ENCODE data around the gene NPEPL1. TPM values are rescaled to one million over a fixed set of nuclear protein-coding genes. Genes with fewer than 3 reads are reported as not detected.

NPEPL1 gene
- total and polyA plus RNA-seq, 10 of the 15 experiments (the other 5 are each of a cell fraction or from before 2014, with no cell fraction given) = 0.08 to 21.3 (median 10.2) TPM

GRCh38 chr20:58652606-58653294, 39.9 kb upstream of the NPEPL1 start (continued):
- TF ChIP-seq NBN (IDR thresholded peaks at IDR 0.05) (peak; percentile 1; the same call in 1 of the 2 replicates), SIN3A (IDR thresholded peaks at IDR 0.05; ENCODE audit: low read depth, low read length) (0 out of 2 replicates have a peak, but pooled peaks have one; percentile 40), STAT3 (IDR thresholded peaks at IDR 0.05; ENCODE audit: low read depth, low read length) (no peak)

DNA sequence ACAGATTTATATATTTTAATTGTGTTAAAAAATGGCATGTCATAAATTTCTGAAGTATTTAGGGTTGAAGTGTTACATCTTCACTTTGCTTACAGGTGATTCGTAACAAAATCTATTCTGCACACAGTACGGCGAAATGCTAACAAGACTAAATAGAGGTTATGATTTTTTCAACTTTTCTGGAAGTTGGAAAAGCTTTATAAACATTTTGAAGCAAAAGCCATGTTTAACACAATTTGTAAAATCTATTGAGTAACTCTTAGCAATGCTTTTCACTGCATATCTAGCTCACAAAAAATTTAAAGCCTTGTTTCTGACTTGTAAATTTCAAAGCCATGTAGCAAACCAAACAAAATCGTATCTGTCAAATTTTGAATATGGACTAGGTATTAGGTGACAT, 38.3 kb upstream of the NPEPL1 start:
- POLR2A ChIA-PET = interaction anchor here (0.7 kb wide), 1 partner anchor 374 kb away, joined by 3 read pairs; no protein-coding TSS in a partner anchor
- Histone ChIP-seq H3K36me3 (ENCODE audit: control insufficient read depth in 2 of 2, insufficient read depth in 2 of 2, low read length in 1 of 2) (peaks cover 0 to 8% of the 10 kb centered on the region in 2 experiments; a peak in 2 of 4 replicates), H3K27me3 (replicated peaks in 1 of 2; ENCODE audit: control insufficient read depth in 2 of 2, insufficient read depth in 2 of 2, low read length in 1 of 2) (no peaks in the 10 kb centered on the region), H3K27ac (ENCODE audit: control insufficient read depth, insufficient read depth) (no peak overlapping the region), H3K4me3 (0 out of 2 replicates have a peak overlapping the region, but pooled peaks have one; percentile 14), H2AFZ (ENCODE audit: control insufficient read depth, low read depth, low read length) (no peak overlapping the region), H4K20me1 (ENCODE audit: control insufficient read depth, insufficient read depth) (no peaks in the 10 kb centered on the region), H3K9ac (ENCODE audit: control insufficient read depth, insufficient read depth, low read length) (no peak overlapping the region), H3K9me3 (replicated peaks; ENCODE audit: control insufficient read depth, insufficient read depth, low read length) (no peaks in the 10 kb centered on the region), H3K4me1 (ENCODE audit: control insufficient read depth, insufficient read depth, low read length) (peaks cover 5% of the 10 kb centered on the region), H3K4me2 (ENCODE audit: control insufficient read depth, insufficient read depth) (peak overlapping the region; percentile 49; the same call in 1 of the 2 replicates), H3K79me2 (ENCODE audit: control insufficient read depth, insufficient read depth, low read length) (peaks cover 84% of the 10 kb centered on the region)
- FAIRE-seq = no peak
- ATAC-seq = no peak
- DNase-seq (ENCODE audit: low read depth, low spot score) = no peak
- intact Hi-C loops (cut with micrococcal nuclease; ENCODE audit: unreplicated experiment) (loop anchor here (5.0 to 10.0 kb wide), 5 partner anchors 38 to 380 kb away; partner anchors contain the start of genes ATP5F1E, GNAS, GNAS-AS1 and NELFCD), in situ Hi-C loops (cut with MboI) (loop anchor here (10.0 to 25.0 kb wide), 3 partner anchors 260 to 1267 kb away; partner anchors contain the start of genes PRELID3B and RBM38)
- 91% methylated on average over 4 of the region's 4 CpGs for WGBS (ENCODE audit: insufficient coverage, insufficient replicate concordance, low lambda C conversion rate, missing lambda C conversion rate)
- no TSS peak for BruUV-seq (replicated peaks)
- CTCF ChIA-PET = interaction anchor here (1.1 kb wide), 1 partner anchor 15 kb away, joined by 4 read pairs; no protein-coding TSS in a partner anchor
- RAD21 ChIA-PET (ENCODE audit: unreplicated experiment) = interaction anchor here (0.5 to 1.3 kb wide), 2 partner anchors 195 to 327 kb away, joined by 3 to 5 read pairs; no protein-coding TSS in a partner anchor
- SMC1A ChIA-PET (ENCODE audit: uncharacterized antibody, unreplicated experiment) = interaction anchor here (1.2 to 1.3 kb wide), 2 partner anchors 10 to 15 kb away, joined by 3 read pairs; no protein-coding TSS in a partner anchor
- TF ChIP-seq IKZF1 (conservative IDR thresholded peaks at IDR 0.05) (no peak), GATAD2B (conservative IDR thresholded peaks at IDR 0.05; ENCODE audit: low read depth) (no peak), CUX1 (IDR thresholded peaks at IDR 0.05; ENCODE audit: insufficient replicate concordance, low read depth, low read length) (no peak), SPI1 (IDR thresholded peaks at IDR 0.05; ENCODE audit: borderline replicate concordance, insufficient read depth, low read depth, low read length) (no peak), RCOR1 (conservative IDR thresholded peaks at IDR 0.05; ENCODE audit: low read depth, low read length) (no peak)
- TF ChIP-seq, protein P1, sequence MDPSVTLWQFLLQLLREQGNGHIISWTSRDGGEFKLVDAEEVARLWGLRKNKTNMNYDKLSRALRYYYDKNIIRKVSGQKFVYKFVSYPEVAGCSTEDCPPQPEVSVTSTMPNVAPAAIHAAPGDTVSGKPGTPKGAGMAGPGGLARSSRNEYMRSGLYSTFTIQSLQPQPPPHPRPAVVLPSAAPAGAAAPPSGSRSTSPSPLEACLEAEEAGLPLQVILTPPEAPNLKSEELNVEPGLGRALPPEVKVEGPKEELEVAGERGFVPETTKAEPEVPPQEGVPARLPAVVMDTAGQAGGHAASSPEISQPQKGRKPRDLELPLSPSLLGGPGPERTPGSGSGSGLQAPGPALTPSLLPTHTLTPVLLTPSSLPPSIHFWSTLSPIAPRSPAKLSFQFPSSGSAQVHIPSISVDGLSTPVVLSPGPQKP (IDR thresholded peaks at IDR 0.05; ENCODE audit: low read depth, low read length) = no peak
- TF ChIP-seq, protein P2, sequence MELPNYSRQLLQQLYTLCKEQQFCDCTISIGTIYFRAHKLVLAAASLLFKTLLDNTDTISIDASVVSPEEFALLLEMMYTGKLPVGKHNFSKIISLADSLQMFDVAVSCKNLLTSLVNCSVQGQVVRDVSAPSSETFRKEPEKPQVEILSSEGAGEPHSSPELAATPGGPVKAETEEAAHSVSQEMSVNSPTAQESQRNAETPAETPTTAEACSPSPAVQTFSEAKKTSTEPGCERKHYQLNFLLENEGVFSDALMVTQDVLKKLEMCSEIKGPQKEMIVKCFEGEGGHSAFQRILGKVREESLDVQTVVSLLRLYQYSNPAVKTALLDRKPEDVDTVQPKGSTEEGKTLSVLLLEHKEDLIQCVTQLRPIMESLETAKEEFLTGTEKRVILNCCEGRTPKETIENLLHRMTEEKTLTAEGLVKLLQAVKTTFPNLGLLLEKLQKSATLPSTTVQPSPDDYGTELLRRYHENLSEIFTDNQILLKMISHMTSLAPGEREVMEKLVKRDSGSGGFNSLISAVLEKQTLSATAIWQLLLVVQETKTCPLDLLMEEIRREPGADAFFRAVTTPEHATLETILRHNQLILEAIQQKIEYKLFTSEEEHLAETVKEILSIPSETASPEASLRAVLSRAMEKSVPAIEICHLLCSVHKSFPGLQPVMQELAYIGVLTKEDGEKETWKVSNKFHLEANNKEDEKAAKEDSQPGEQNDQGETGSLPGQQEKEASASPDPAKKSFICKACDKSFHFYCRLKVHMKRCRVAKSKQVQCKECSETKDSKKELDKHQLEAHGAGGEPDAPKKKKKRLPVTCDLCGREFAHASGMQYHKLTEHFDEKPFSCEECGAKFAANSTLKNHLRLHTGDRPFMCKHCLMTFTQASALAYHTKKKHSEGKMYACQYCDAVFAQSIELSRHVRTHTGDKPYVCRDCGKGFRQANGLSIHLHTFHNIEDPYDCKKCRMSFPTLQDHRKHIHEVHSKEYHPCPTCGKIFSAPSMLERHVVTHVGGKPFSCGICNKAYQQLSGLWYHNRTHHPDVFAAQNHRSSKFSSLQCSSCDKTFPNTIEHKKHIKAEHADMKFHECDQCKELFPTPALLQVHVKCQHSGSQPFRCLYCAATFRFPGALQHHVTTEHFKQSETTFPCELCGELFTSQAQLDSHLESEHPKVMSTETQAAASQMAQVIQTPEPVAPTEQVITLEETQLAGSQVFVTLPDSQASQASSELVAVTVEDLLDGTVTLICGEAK (IDR thresholded peaks at IDR 0.05; ENCODE audit: borderline replicate concordance) = no peak

Data from GM12878 (cell line).